ENCODE measurements around the gene NHEJ1.
"Not testable (repeated sequence)": the region's sequence is repeated elsewhere in the genome, so short reads cannot be mapped to it uniquely, and the experiment has no call there.

The NHEJ1 gene

GRCh38 chr2:219160186-219161017 lies at the start of gene NHEJ1:
Gene NHEJ1, minus strand, starts transcription at chr2:219160815. Its CDS starts 2,453 bp downstream, at chr2:219158362.
- DNase-seq (ENCODE audit: low read depth in 2 of 2), result peak; percentile 91 to 95

DNA sequence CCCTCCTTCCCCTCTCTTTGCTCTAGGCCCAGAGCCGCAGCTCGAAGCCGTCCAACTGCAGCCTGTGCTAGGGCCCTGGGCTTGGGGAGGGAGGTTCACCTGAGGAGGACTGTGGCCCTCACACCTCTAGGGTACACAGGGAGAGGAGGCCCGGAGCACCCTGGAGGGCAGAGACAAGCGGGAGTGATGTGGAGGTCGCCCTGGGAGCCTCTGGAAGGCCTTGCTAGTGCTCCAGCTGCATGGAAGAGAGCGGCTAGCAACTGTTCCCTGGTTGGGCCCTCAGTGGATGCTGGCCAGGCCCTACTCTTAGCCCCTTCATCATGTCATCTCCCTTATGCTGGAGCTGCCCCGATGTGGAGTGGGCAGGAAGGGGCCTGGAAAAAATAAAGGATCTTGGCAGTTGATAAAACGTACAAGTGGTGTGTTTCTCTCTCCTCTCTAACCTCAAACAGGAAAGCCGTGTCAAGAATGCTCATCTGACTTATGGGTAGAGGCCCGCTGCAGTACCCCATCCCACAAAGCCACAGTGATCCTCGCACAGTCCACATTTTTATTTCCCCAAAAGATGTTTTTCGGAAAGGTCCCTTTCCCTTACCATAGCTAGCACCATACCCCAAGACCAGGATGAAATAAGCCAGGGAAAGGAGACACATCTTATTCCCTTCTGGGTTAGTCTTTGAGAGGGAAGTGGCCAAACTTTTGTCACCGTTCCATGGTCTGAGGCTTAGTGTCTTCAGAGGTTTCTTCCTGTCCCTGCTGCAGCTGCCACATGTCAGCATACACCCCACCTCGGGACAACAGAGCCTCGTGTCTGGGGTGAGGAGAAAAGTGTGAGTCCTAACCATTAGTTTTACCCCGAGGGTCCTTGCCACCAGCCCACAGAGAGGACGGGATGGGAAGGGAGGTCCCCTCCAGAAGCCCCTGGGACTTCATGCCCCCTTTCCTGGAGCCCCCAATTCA lies 48.9 kb upstream of the NHEJ1 start:
- DNase-seq (ENCODE audit: low read depth in 2 of 2), result no peak

GRCh38 chr2:219207884-219208740 lies 47.5 kb upstream of the NHEJ1 start:
- DNase-seq (ENCODE audit: low read depth in 2 of 2), result no peak

DNA sequence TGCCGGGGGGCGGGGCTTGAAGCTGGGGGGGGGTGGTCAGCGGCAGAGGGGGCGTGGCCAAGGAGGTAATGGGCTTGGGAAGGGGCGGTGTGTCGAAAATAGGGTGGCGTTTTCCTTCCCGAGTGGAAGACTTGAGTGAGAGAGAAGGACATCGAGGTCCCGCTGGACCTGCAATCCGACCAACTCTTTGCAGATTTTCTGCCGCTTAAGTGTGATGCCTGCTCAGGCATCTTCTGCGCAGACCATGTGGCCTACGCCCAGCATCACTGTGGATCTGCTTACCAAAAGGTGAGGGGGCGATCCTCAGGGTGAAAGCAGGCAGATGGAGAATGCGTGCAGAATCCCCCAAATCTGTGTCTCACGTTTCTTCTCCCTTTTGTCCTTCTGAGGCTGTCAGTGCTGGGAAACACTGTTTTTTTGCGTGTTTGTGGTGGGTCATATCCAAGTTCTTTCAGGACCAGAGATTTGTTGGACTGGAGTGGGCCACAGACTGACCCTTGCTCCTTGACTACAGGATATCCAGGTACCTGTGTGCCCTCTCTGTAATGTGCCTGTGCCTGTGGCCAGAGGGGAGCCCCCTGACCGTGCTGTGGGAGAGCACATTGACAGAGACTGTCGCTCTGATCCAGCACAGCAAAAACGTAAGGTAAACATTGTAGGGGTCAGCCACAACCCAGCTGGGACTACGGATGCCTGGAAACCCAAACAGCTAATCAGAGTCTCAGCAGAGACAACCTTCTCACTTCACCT lies 46.7 kb upstream of the NHEJ1 start:
- DNase-seq (ENCODE audit: low read depth in 2 of 2), result no peak

DNA sequence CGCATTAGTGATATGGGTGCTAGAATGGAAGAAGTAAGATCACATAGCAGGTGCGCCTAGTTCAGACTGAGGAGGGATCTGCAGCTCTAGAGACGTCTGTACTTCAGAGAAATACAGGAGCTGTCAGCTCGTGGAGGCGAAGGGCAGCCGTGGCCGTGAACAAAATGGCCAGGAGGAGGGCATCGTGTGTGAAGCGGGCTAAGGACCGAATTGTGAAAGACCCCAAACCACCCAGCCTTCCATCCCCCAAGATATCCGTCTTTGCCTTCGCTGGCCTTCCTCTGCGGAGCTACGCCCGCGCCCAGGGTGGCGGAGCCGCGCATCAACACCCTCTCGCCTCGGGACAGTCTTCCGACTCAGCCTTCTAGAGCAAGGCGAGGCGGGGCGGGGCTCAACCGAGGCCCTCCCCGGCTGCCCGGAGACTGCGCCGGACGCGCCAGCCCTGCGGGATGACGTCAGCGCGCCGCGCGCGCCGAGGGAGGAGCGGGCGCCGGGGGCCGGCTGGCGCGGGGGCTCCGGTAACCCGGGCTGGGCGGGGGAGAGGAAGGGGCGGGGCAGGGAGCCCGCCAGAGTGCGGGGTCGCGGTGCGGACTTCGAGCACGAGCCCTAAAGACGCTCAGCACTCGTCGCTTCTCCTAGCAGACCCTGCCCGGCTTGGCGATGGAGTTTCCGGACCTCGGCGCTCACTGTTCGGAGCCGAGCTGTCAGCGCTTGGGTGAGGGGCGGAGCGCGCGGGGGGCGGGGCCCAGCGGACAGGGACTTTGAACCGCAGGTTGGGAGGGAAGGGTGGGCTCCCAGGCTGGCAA lies 45.9 kb upstream of the NHEJ1 start, which contains the start of gene ZFAND2B:
ZFAND2B (plus strand) TSS at position 455 of the 806 bp plus-strand sequence; CDS start at position 661, 206 bp downstream.
- DNase-seq (ENCODE audit: low read depth in 2 of 2), result peak; percentile 93 to 95

DNA sequence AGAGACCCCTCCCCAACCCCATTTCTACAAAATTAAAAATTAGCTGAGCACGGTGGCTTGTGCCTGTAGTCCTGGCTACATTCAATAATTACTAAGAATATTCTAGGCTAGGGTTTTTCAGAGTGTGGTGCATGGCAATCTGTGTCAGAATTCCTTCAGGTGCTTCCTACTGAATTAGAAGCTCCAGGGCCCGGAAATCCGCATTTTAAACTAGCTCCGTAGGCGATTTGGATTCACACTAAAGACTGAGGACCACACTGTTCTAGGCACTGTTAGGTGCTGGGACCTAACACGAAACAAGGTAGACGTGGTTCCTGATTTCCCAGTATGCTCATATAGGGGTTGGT lies 45.3 kb upstream of the NHEJ1 start:
- no peak for DNase-seq (ENCODE audit: low read depth in 2 of 2)

- DNase-seq (ENCODE audit: low read depth in 2 of 2), result no peak
Observed at GRCh38 chr2:219205165-219205538, 44.5 kb upstream of the NHEJ1 start.

GRCh38 chr2:219204425-219205164 lies 44.0 kb upstream of the NHEJ1 start:
- no peak for DNase-seq (ENCODE audit: low read depth in 2 of 2)

- DNase-seq (ENCODE audit: low read depth in 2 of 2), result not testable (repeated sequence)
Observed at GRCh38 chr2:219201331-219201730, 40.7 kb upstream of the NHEJ1 start.

- not testable (repeated sequence) for DNase-seq (ENCODE audit: low read depth in 2 of 2)
Observed at GRCh38 chr2:219200502-219201326, 40.1 kb upstream of the NHEJ1 start.

- no peak for DNase-seq (ENCODE audit: low read depth in 2 of 2)
Observed at GRCh38 chr2:219199470-219200211, 39.0 kb upstream of the NHEJ1 start.

GRCh38 chr2:219198974-219199373 lies 38.4 kb upstream of the NHEJ1 start:
- no peak for DNase-seq (ENCODE audit: low read depth in 2 of 2)

GRCh38 chr2:219197388-219197787 lies 36.8 kb upstream of the NHEJ1 start:
- no peak for DNase-seq (ENCODE audit: low read depth in 2 of 2)

- no peak for DNase-seq (ENCODE audit: low read depth in 2 of 2)
Observed at GRCh38 chr2:219186754-219187456, 26.3 kb upstream of the NHEJ1 start.

- no peak for DNase-seq (ENCODE audit: low read depth in 2 of 2)
Observed at GRCh38 chr2:219184121-219184520, 23.5 kb upstream of the NHEJ1 start.

- no peak for DNase-seq (ENCODE audit: low read depth in 2 of 2)
Observed at GRCh38 chr2:219183151-219183772, 22.6 kb upstream of the NHEJ1 start.
